Stimulated activated memory B cell treated with anti-CD40 and anti-IgM and Interleukin-4, amounts not matched to agents 10 μg/mL and 1 μg/mL and 100 μg/mL, for 72 hours (primary cell): ENCODE results near the gene F2RL3.

Experiments
- ATAC-seq: fragments of 150-1000 bp; cut with Tn5 transposase; 2 replicates; pipeline ENCODE4 v1.10.0; 2021
- H3K27ac Mint-ChIP-seq: one replicate; pipeline ENCODE4 v1.8.0; 2022; ENCODE audit warnings: mild to moderate bottlenecking, mixed read lengths
- H3K27me3 Mint-ChIP-seq: one replicate; pipeline ENCODE4 v1.8.0; 2022; ENCODE audit warnings: mixed read lengths
- H3K36me3 Mint-ChIP-seq: one replicate; pipeline ENCODE4 v1.8.0; 2022; ENCODE audit warnings: mixed read lengths
- H3K4me1 Mint-ChIP-seq: one replicate; pipeline ENCODE4 v1.8.0; 2022; ENCODE audit warnings: mixed read lengths
- H3K4me3 Mint-ChIP-seq: one replicate; pipeline ENCODE4 v1.8.0; 2022; ENCODE audit warnings: mild to moderate bottlenecking, moderate library complexity, mixed read lengths
- H3K9me3 Mint-ChIP-seq: one replicate; pipeline ENCODE4 v1.8.0; 2022; ENCODE audit warnings: mixed read lengths

The F2RL3 gene

DNA sequence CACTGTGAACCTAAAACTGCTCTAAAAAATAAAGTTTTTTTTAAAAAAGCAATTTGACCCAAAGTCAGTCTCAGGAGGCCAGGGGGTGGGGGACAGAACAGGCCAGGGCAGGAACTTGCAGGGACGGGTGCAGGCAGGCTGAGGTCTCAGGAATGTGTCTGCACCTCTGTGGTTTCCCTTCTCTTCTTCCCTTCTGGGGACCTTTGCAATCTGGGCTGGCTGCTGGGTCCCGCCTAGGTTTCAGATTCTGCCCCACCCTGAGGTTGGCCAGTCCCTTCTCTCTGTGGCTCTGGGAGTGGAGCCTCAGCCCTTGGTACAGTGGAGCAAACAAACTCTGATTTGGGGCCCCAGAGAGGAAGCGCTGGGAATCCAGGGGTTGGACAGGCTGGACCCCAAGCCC, 5.3 kb upstream of the F2RL3 start:
- no peak for ATAC-seq
- H3K27ac Mint-ChIP-seq = no peak overlapping the region
- peaks cover 29% of the 10 kb centered on the region for H3K36me3 Mint-ChIP-seq
- H3K4me1 Mint-ChIP-seq = peaks cover 4% of the 10 kb centered on the region
- peaks cover 13% of the 10 kb centered on the region for H3K27me3 Mint-ChIP-seq
- H3K9me3 Mint-ChIP-seq = peaks cover 15% of the 10 kb centered on the region
- H3K4me3 Mint-ChIP-seq = no peak overlapping the region

DNA sequence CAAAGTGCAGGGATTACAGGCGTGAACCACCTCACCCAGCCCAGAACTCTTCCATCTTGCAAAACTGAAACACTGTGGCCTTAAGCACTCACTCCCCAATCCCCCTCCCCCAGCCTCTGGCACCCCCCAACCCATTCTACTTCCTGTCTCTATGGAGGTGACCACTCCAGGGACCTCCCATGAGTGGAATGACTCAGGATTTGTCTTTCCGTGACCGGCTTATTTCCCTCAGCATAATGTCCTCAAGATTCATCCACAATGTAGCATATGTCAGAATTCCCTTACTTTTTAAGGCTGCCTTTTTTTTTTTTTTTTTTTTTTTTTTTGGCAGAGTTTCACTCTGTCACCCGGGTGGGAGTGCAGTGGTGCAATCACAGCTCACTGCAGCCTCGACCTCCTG, 3.6 kb upstream of the F2RL3 start:
- Mint-ChIP-seq H3K27ac (no peak overlapping the region), H3K9me3 (peaks cover 15% of the 10 kb centered on the region), H3K4me3 (no peak overlapping the region), H3K36me3 (peaks cover 13% of the 10 kb centered on the region), H3K27me3 (peaks cover 23% of the 10 kb centered on the region), H3K4me1 (peaks cover 13% of the 10 kb centered on the region)
- no peak for ATAC-seq

DNA sequence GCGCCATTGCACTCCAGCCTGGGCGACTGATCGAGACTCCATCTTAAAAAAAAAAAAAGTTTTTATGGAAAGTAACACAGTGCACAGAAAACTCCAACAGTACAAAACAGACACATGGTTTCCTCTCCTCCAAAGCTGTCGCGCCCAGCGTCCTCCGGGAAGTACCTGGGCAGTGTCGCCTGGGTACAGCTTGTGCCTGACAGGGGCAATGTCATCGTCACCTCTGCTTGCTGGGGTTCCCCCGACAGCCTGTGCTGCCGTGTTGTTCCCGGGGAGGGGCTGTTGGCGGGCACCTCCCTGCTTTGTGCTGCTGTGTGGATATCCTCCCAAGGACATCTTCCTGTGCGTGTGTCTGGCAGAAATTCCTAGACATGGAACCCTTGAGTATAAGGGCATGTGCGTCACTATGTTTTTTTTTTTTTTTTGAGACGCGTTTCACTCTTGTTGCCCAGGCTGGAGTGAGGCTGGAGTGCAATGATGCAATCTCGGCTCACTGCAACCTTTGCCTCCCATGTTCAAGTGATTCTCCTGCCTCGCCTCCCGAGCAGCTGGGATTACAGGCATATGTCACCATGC, 2.4 kb upstream of the F2RL3 start:
- Mint-ChIP-seq H3K27me3 (peaks cover 23% of the 10 kb centered on the region), H3K4me3 (no peak overlapping the region), H3K27ac (no peak overlapping the region), H3K4me1 (peaks cover 17% of the 10 kb centered on the region), H3K9me3 (peaks cover 9% of the 10 kb centered on the region), H3K36me3 (peaks cover under 1% of the 10 kb centered on the region)
- no peak for ATAC-seq

DNA sequence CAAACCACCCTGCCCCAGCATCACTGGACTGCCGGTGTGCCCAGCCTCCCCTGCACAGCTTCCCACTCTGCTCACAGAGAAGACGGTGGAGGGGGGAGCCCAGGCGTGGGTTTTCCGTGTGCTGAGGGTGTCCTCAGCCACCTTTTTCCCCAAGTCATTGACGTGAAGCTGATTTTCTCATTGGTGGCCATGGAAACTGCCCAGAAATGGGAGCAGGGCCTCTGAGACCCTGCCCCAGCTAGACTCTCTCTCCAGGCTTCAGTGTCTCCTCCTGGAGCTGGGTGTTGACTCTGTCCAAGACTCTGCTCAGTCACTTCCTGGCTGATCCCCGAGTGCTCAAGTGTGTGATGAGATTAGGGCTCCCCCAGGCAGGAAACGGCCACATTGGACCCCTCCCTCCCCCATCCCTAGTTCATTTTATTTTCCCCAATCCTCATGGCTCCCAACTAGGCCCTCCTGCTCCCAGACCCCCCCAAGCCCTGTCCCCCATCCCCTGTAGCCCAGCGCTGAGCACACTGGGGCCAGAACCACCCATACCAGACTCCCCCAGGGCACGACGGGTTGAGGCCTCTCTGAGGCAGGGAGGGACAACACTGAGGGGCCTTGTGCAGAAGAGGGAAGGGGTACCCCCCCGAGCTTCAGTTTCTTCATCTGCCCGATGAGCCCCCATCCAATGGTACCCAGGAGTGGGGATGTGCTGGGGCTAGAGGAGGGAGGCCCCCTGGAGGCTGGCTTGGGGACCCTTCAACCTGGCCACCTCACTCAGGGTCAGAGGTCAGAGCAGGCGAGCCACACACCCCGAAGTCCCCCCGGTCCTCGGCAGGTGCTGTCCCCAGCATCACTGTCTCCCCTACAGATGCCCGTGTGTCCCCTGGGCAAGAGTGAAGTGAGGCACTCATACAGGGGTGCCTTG, 1.2 kb upstream of the F2RL3 start:
- H3K4me1 Mint-ChIP-seq = peaks cover 27% of the 10 kb centered on the region
- H3K27ac Mint-ChIP-seq = no peak overlapping the region
- no peak overlapping the region for H3K4me3 Mint-ChIP-seq
- ATAC-seq = no peak
- H3K9me3 Mint-ChIP-seq = peaks cover 4% of the 10 kb centered on the region
- H3K36me3 Mint-ChIP-seq = no peaks in the 10 kb centered on the region
- H3K27me3 Mint-ChIP-seq = peaks cover 23% of the 10 kb centered on the region

DNA sequence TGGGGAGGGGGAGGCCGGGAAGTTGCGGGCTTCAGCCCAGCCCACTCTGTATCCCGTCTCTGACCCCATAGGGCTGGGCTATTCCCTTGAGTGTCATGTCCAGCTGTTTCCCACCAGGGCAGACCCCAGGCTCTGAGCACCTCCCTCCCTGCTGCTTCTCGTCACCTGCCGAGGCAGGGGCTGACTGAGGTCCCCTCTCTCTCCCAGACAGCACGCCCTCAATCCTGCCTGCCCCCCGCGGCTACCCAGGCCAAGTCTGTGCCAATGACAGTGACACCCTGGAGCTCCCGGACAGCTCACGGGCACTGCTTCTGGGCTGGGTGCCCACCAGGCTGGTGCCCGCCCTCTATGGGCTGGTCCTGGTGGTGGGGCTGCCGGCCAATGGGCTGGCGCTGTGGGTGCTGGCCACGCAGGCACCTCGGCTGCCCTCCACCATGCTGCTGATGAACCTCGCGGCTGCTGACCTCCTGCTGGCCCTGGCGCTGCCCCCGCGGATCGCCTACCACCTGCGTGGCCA, 625 bp downstream of the F2RL3 start:
- Mint-ChIP-seq H3K4me1 (peaks cover 45% of the 10 kb centered on the region), H3K27me3 (peaks cover 23% of the 10 kb centered on the region), H3K9me3 (no peaks in the 10 kb centered on the region), H3K36me3 (no peaks in the 10 kb centered on the region), H3K4me3 (peak overlapping the region; percentile 41), H3K27ac (peak overlapping the region; percentile 71)
- no peak for ATAC-seq

DNA sequence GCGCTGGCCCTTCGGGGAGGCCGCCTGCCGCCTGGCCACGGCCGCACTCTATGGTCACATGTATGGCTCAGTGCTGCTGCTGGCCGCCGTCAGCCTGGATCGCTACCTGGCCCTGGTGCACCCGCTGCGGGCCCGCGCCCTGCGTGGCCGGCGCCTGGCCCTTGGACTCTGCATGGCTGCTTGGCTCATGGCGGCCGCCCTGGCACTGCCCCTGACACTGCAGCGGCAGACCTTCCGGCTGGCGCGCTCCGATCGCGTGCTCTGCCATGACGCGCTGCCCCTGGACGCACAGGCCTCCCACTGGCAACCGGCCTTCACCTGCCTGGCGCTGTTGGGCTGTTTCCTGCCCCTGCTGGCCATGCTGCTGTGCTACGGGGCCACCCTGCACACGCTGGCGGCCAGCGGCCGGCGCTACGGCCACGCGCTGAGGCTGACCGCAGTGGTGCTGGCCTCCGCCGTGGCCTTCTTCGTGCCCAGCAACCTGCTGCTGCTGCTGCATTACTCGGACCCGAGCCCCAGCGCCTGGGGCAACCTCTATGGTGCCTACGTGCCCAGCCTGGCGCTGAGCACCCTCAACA, 1.2 kb downstream of the F2RL3 start:
- Mint-ChIP-seq H3K9me3 (no peaks in the 10 kb centered on the region), H3K27me3 (peaks cover 23% of the 10 kb centered on the region), H3K4me1 (peaks cover 50% of the 10 kb centered on the region), H3K4me3 (no peak overlapping the region), H3K27ac (no peak overlapping the region), H3K36me3 (no peaks in the 10 kb centered on the region)
- no peak for ATAC-seq

DNA sequence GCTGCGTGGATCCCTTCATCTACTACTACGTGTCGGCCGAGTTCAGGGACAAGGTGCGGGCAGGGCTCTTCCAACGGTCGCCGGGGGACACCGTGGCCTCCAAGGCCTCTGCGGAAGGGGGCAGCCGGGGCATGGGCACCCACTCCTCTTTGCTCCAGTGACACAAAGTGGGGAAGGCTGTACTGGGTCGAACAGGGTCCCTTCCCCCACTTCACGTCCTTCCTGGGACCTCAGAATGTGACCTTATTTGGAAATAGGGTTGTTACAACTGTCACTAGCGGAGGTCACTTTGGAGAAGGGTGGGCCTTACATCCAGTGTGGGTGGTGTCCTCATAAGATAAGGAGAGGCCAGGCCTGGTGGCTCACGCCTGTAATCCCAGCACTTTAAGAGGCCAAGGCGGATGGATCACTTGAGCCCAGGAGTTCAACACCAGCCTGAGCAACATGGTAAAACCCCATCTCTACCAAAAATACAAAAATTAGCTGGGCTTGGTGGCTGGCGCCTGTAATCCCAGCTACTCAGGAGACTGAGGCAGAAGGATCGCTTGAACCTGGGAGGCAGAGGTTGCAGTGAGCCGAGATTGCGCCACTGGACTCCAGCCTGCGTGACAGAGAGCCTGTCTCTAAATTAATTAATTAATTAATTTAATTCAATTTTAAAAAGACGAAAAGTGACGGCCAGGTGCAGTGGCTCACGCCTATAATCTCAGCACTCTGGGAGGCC, 1.8 kb downstream of the F2RL3 start:
- Mint-ChIP-seq H3K9me3 (no peaks in the 10 kb centered on the region), H3K4me1 (peaks cover 54% of the 10 kb centered on the region), H3K36me3 (no peaks in the 10 kb centered on the region), H3K27ac (peak overlapping the region; percentile 40), H3K4me3 (no peak overlapping the region), H3K27me3 (peaks cover 23% of the 10 kb centered on the region)
- no peak for ATAC-seq

DNA sequence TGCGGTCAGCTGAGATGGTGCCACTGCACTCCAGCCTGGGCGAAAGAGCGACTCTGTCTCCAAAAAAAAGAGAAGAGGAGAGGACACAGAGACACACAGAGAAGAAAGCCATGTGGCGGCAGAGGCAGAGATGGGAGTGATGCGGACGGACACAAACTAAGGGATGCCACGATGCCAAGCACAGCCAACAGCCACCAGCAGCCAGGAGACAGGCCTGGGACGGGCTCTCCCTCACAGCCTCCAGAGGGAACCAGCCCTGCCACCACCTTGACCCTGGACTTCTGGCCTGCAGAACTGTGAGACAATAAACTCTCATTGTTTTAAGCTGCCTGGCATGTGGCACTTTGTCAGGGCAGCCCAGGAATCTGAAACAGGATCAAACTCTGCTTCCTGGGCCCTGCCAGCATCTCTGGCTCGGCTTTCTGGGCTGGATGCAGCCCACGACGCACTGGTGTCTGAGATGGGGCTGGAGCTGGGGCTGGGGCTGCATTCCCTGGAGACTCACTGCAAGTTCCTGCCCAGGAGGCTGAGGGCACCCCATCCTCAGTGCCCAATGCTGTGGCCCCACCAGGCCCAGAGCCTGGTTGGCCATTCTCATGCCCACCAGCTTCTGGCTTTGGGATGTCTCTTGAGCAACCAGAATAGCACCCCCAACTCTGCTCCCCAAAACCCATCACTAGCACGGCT, 3.0 kb downstream of the F2RL3 start:
- Mint-ChIP-seq H3K9me3 (no peaks in the 10 kb centered on the region), H3K4me3 (no peak overlapping the region), H3K4me1 (peaks cover 54% of the 10 kb centered on the region), H3K36me3 (no peaks in the 10 kb centered on the region), H3K27ac (peak overlapping the region; percentile 40), H3K27me3 (peaks cover 23% of the 10 kb centered on the region)
- no peak for ATAC-seq

DNA sequence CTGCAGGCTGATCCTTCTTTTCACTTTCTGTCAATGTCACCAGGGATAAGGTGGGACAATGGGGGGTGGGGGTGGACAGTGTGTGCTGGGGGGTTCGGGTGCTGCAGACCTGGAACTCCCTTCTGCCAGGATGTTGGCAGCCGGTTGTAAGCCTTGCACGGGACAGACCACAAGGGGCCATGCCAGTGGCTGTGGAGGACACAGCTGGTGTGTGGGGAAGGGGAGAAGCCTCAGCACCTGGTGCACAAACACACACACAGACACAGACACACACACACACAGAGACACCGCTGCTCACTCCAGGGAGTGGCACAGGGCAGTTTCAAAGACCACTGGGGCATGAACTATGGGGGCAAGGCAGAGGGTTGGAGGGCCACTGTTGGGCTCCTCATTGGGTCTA, 3.6 kb downstream of the F2RL3 start:
- Mint-ChIP-seq H3K36me3 (no peaks in the 10 kb centered on the region), H3K4me1 (peaks cover 54% of the 10 kb centered on the region), H3K27me3 (peaks cover 21% of the 10 kb centered on the region), H3K27ac (peak overlapping the region; percentile 40), H3K9me3 (no peaks in the 10 kb centered on the region), H3K4me3 (no peak overlapping the region)
- no peak for ATAC-seq

DNA sequence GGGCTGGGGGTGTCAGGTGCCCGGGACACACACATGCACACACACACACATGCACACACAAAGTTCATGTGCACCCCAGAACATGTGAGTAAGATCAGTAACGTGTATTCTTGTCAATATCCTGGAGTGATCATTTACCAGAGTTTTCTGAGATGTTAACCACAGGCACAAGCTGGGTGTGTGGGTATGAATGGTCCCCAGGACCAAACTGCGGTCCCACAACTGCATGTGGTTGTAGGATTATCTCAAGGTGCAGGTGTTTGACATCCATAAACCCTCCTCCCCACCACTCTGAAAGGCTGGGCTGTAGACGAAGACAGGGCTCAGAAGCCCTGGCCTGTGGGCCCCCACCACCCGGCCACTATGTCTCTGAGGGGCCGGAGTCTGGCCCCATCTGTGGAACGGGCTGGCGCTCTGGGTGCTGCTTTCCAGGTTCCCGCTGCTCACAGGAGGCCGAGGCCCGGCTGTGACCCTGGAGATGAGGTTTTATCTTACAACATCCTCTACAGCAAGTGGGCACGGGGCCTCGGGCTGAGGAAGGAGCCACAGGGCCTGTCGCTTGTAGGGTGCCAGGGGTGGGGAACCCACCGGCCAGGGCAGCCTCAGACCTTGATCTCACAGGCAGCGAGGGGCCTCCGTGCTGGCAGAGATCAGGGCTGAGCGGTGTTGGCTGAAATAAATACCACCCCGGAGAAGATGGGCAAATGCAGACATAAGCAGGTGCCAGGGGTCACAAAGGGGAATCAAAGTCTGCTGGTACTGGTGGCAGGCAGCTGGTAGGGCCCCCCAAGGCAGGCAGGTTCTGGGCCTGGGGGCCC, 4.3 kb downstream of the F2RL3 start:
- no peak for ATAC-seq
- peaks cover 57% of the 10 kb centered on the region for H3K4me1 Mint-ChIP-seq
- H3K27me3 Mint-ChIP-seq = peaks cover 14% of the 10 kb centered on the region
- H3K9me3 Mint-ChIP-seq = no peaks in the 10 kb centered on the region
- peak overlapping the region; percentile 77 for H3K27ac Mint-ChIP-seq
- H3K4me3 Mint-ChIP-seq = peak overlapping the region; percentile 3
- no peaks in the 10 kb centered on the region for H3K36me3 Mint-ChIP-seq

DNA sequence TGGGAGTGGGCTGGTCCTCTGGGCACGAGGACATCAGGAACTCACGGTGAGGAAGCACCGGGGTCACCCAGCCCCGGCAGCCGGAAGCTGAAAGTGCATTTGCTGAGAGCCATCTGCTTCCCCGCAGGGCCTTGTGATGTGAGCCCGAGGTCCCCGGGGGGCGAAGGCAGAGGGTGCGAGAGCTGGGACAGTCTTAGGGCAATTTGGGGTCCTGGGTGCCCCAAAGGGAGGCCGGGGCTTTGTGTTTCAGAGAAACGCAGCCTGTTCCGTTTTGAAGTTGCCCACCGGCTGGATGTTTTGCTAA, 4.8 kb downstream of the F2RL3 start:
- peak; percentile 9 for ATAC-seq
- Mint-ChIP-seq H3K4me3 (peak overlapping the region; percentile 3), H3K9me3 (no peaks in the 10 kb centered on the region), H3K27me3 (peaks cover 9% of the 10 kb centered on the region), H3K4me1 (peaks cover 58% of the 10 kb centered on the region), H3K36me3 (no peaks in the 10 kb centered on the region), H3K27ac (peak overlapping the region; percentile 77)

DNA sequence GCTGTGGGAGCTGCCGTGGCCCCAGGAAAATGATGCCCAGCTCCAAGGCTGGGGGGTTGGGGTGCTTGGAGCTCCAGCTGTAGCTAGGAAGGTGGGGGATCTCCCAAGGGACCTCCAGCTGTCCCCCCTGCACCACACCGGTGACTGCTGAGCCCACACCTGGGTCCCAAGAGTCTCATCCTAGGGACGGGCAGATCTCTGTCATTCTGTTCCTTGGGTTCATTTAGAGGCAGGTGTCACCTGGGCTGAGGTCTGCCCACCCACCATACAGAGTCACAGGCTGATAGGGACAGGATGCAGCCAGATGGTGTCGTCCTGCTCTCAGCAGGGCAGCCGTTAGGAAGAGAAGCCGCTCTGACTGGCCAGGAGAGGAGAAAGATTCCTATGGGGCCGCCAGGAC, 5.3 kb downstream of the F2RL3 start:
- no peak for ATAC-seq
- Mint-ChIP-seq H3K4me1 (peaks cover 57% of the 10 kb centered on the region), H3K9me3 (no peaks in the 10 kb centered on the region), H3K27ac (peak overlapping the region; percentile 77), H3K4me3 (no peak overlapping the region), H3K27me3 (peaks cover 4% of the 10 kb centered on the region), H3K36me3 (no peaks in the 10 kb centered on the region)

DNA sequence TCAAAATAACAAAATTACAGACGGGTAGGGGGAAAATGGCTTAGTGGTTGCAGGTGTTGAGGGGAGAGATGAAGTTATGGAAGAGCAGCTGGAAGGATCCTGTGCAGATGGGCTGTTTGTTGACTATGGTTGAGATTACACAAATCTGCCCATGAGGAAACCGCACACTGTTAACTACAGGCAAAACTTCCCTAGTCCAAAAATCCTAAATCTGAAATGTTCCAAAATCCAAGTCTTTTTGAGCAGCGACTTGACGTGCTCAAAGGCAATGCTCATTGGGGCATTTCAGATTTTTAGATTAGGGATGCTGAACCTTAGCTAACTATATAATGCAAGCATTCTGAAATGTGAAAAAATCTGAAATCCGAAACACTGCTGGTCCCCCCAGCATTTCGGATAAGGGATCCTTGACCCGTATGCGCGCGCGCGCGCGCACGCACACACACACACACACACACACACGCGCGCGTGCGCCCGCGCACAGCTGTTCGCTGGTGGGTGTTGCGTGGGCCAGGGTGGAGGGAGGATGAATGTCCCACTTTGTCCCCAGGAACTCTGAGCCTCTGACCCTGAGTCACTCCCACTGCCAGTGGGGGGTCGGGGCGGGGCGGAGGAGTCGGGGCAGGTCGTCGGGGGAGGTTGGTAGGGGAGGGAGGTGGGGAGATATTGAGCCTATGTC, 6.8 kb downstream of the F2RL3 start:
- Mint-ChIP-seq H3K27me3 (no peaks in the 10 kb centered on the region), H3K36me3 (no peaks in the 10 kb centered on the region), H3K9me3 (no peaks in the 10 kb centered on the region), H3K27ac (no peak overlapping the region), H3K4me3 (no peak overlapping the region), H3K4me1 (peaks cover 63% of the 10 kb centered on the region)
- ATAC-seq = no peak
